ENCODE data around the gene STC2. TPM values are rescaled to one million over a fixed set of nuclear protein-coding genes. Genes with fewer than 3 reads are reported as not detected.

Gene STC2
- total RNA-seq, 4 donors from 2014 or later = 1.5 to 8.1 (median 2.0) TPM

GRCh38 chr5:173334808-173335207, 6.6 kb upstream of the STC2 start:
- no peaks in the 10 kb centered on the region for H3K9me3 ChIP-seq
- TF ChIP-seq EP300 (IDR thresholded peaks at IDR 0.05; ENCODE audit: low read depth) (no peak), POLR2A (IDR thresholded peaks at IDR 0.05) (no peak), CTCF (IDR thresholded peaks at IDR 0.05) (no peak), POLR2AphosphoS5 (IDR thresholded peaks at IDR 0.05) (no peak)
- peaks cover under 1 to 2% (median 2%) of the 10 kb centered on the region in 4 donors for H3K4me1 ChIP-seq
- in situ Hi-C loops (cut with MboI; ENCODE audit: low pct_ligation_motif_present in 1 of 4, low pct_unique_long_range_greater_than_20kb in 1 of 4, low sequenced_read_pairs in 3 of 4) (no loop called here), intact Hi-C loops (cut with DNase I; ENCODE audit: low total_unique reads) (no loop called here)
- no peak overlapping the region for H3K27ac ChIP-seq
- H3K4me3 ChIP-seq = no peak overlapping the region
- no peak for DNase-seq
- H3K27me3 ChIP-seq = peaks cover 59% of the 10 kb centered on the region
- WGBS, 2 donors (ENCODE audit: low coverage in 1 of 2) = 56 to 67% methylated on average over 2 of the region's 2 CpGs
- H3K36me3 ChIP-seq = no peaks in the 10 kb centered on the region

GRCh38 chr5:173333925-173334661, 5.9 kb upstream of the STC2 start:
- H3K27ac ChIP-seq = no peak overlapping the region
- no peak for TF ChIP-seq POLR2AphosphoS5 (IDR thresholded peaks at IDR 0.05)
- no peak for TF ChIP-seq EP300 (IDR thresholded peaks at IDR 0.05; ENCODE audit: low read depth)
- TF ChIP-seq POLR2A (IDR thresholded peaks at IDR 0.05) = no peak
- no peak for TF ChIP-seq CTCF (IDR thresholded peaks at IDR 0.05)
- no peaks in the 10 kb centered on the region for H3K9me3 ChIP-seq
- peaks cover 66% of the 10 kb centered on the region for H3K27me3 ChIP-seq
- in situ Hi-C loops (cut with MboI; ENCODE audit: low pct_ligation_motif_present in 1 of 4, low pct_unique_long_range_greater_than_20kb in 1 of 4, low sequenced_read_pairs in 3 of 4) (no loop called here), intact Hi-C loops (cut with DNase I; ENCODE audit: low total_unique reads) (no loop called here)
- H3K4me3 ChIP-seq = no peak overlapping the region
- no peaks in the 10 kb centered on the region for H3K36me3 ChIP-seq
- DNase-seq = no peak
- WGBS, 2 donors (ENCODE audit: low coverage in 1 of 2) = 79 to 86% methylated on average over 4 of the region's 4 CpGs
- peaks cover 7 to 9% (median 9%) of the 10 kb centered on the region in 4 donors for H3K4me1 ChIP-seq

- in situ Hi-C loops (cut with MboI; ENCODE audit: low pct_ligation_motif_present in 1 of 4, low pct_unique_long_range_greater_than_20kb in 1 of 4, low sequenced_read_pairs in 3 of 4) = no loop called here
- DNase-seq = peak; percentile 79
- H3K9me3 ChIP-seq = no peaks in the 10 kb centered on the region
- H3K4me1 ChIP-seq = peaks cover 18 to 29% (median 29%) of the 10 kb centered on the region in 4 donors
- TF ChIP-seq EP300 (IDR thresholded peaks at IDR 0.05; ENCODE audit: low read depth) (no peak), POLR2A (IDR thresholded peaks at IDR 0.05) (no peak), POLR2AphosphoS5 (IDR thresholded peaks at IDR 0.05) (no peak), CTCF (IDR thresholded peaks at IDR 0.05) (peak; percentile 75 to 94 (median 85))
- no peak overlapping the region for H3K4me3 ChIP-seq
- intact Hi-C loops (cut with DNase I; ENCODE audit: low total_unique reads) = loop anchor here (1.0 kb wide), 1 partner anchor 38 kb away; no protein-coding TSS in a partner anchor
- no peak overlapping the region for H3K27ac ChIP-seq
- H3K36me3 ChIP-seq = no peaks in the 10 kb centered on the region
- 43 to 67% methylated on average over 7 to 16 of the region's 16 CpGs for WGBS, 2 donors (ENCODE audit: low coverage in 1 of 2)
- H3K27me3 ChIP-seq = peaks cover 86% of the 10 kb centered on the region
Observed at GRCh38 chr5:173331956-173332479, 3.8 kb upstream of the STC2 start.

- in situ Hi-C loops (cut with MboI; ENCODE audit: low pct_ligation_motif_present in 1 of 4, low pct_unique_long_range_greater_than_20kb in 1 of 4, low sequenced_read_pairs in 3 of 4) = no loop called here
- H3K27me3 ChIP-seq = peaks cover 93% of the 10 kb centered on the region
Observed at GRCh38 chr5:173331287-173331686, 3.1 kb upstream of the STC2 start.

More at GRCh38 chr5:173331287-173331686, 3.1 kb upstream of the STC2 start:
- Histone ChIP-seq H3K27ac (no peak overlapping the region), H3K4me3 (no peak overlapping the region), H3K36me3 (no peaks in the 10 kb centered on the region), H3K4me1 (peaks cover 18 to 35% (median 33%) of the 10 kb centered on the region in 4 donors), H3K9me3 (no peaks in the 10 kb centered on the region)
- WGBS, 2 donors (ENCODE audit: low coverage in 1 of 2) = 94 to 95% methylated on average over 2 to 4 of the region's 4 CpGs
- DNase-seq = no peak
- no peak for TF ChIP-seq POLR2A (IDR thresholded peaks at IDR 0.05)
- no peak for TF ChIP-seq POLR2AphosphoS5 (IDR thresholded peaks at IDR 0.05)
- no peak for TF ChIP-seq EP300 (IDR thresholded peaks at IDR 0.05; ENCODE audit: low read depth)
- no peak for TF ChIP-seq CTCF (IDR thresholded peaks at IDR 0.05)
- intact Hi-C loops (cut with DNase I; ENCODE audit: low total_unique reads) = no loop called here

Measured in transverse colon (tissue), 4 donors.